GM23248 (cell line): Measurements from ENCODE around the gene SOX13.

Source experiments
- EZH2 ChIP-seq: fragments of 200-600 bp; sonication (generic); IDR thresholded peaks from 2 replicates; pipeline ENCODE4 v1.6.1; 2018; ENCODE audit warnings: antibody characterized with exemption, mild to moderate bottlenecking; ENCODE audit not compliant: insufficient read depth, poor library complexity, severe bottlenecking
- EZH2phosphoT487 ChIP-seq: fragments of 200-600 bp; sonication (generic); IDR thresholded peaks from 2 replicates; pipeline ENCODE4 v1.6.1; 2018; ENCODE audit warnings: antibody characterized with exemption, moderate library complexity, mild to moderate bottlenecking, low read depth; ENCODE audit not compliant: insufficient read depth

- TF ChIP-seq EZH2 (no peak), EZH2phosphoT487 (no peak)
Observed at GRCh38 chr1:204112876-204113730, 40.2 kb downstream of the SOX13 start.
